Lower leg skin (tissue), 3 donors: Measurements from ENCODE around the gene LITAF.

Source experiments
- POLR2A ChIP-seq, 2 donors: fragments of 450-650 bp; IDR thresholded peaks; one replicate each; pipeline ENCODE4 v1.6.1; 2016 to 2017; ENCODE audit warnings: antibody characterized with exemption in 2 of 2, mild to moderate bottlenecking in 1 of 2, moderate library complexity in 1 of 2
- TF ChIP-seq, protein P1 (sequence below), 3 donors: fragments of 450-650 bp; IDR thresholded peaks; one replicate each; pipeline ENCODE4 v1.5.1; 2016; ENCODE audit warnings: antibody characterized with exemption in 3 of 3, mild to moderate bottlenecking in 3 of 3, moderate library complexity in 2 of 3

GRCh38 chr16:11539641-11540050 is 47.1 kb downstream of the LITAF start:
- TF ChIP-seq, protein P1, sequence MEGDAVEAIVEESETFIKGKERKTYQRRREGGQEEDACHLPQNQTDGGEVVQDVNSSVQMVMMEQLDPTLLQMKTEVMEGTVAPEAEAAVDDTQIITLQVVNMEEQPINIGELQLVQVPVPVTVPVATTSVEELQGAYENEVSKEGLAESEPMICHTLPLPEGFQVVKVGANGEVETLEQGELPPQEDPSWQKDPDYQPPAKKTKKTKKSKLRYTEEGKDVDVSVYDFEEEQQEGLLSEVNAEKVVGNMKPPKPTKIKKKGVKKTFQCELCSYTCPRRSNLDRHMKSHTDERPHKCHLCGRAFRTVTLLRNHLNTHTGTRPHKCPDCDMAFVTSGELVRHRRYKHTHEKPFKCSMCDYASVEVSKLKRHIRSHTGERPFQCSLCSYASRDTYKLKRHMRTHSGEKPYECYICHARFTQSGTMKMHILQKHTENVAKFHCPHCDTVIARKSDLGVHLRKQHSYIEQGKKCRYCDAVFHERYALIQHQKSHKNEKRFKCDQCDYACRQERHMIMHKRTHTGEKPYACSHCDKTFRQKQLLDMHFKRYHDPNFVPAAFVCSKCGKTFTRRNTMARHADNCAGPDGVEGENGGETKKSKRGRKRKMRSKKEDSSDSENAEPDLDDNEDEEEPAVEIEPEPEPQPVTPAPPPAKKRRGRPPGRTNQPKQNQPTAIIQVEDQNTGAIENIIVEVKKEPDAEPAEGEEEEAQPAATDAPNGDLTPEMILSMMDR (IDR thresholded peaks at IDR 0.05): no peak
- TF ChIP-seq POLR2A (IDR thresholded peaks at IDR 0.05): no peak
